Activated T-cell treated with anti-CD3 and anti-CD28 coated beads for 48 hours (primary cell): ENCODE measurements around the gene PTPN9.
"Not testable (repeated sequence)": the region's sequence is repeated elsewhere in the genome, so short reads cannot be mapped to it uniquely, and the experiment has no call there.

Experiments
- DNase-seq: peaks from one replicate; pipeline ENCODE4 v3.0.0-alpha.2; 2020; ENCODE audit warnings: low read depth

PTPN9 gene

GRCh38 chr15:75582943-75583342 lies 3.8 kb upstream of the PTPN9 start:
- DNase-seq, result not testable (repeated sequence)

GRCh38 chr15:75578173-75578947 lies 755 bp downstream of the PTPN9 start:
- DNase-seq, result peak; percentile 11

GRCh38 chr15:75577401-75578172 lies 1.5 kb downstream of the PTPN9 start:
- no peak for DNase-seq

- no peak for DNase-seq
Measured at GRCh38 chr15:75573648-75574384, 5.3 kb downstream of the PTPN9 start.

GRCh38 chr15:75570126-75570845 lies 8.8 kb downstream of the PTPN9 start:
- DNase-seq, result no peak

GRCh38 chr15:75565062-75565970 lies 13.8 kb downstream of the PTPN9 start:
- DNase-seq, result no peak

GRCh38 chr15:75561888-75562287 lies 17.2 kb downstream of the PTPN9 start:
- no peak for DNase-seq

- DNase-seq, result not testable (repeated sequence)
Measured at GRCh38 chr15:75559360-75559759, 19.8 kb downstream of the PTPN9 start.

- DNase-seq, result not testable (repeated sequence)
Measured at GRCh38 chr15:75558955-75559354, 20.2 kb downstream of the PTPN9 start.

GRCh38 chr15:75554717-75555116 lies 24.4 kb downstream of the PTPN9 start:
- no peak for DNase-seq

- DNase-seq, result no peak
Measured at GRCh38 chr15:75553659-75554058, 25.5 kb downstream of the PTPN9 start.

GRCh38 chr15:75551091-75551490 lies 28.0 kb downstream of the PTPN9 start:
- no peak for DNase-seq

GRCh38 chr15:75545064-75545463 lies 34.1 kb downstream of the PTPN9 start:
- no peak for DNase-seq

- no peak for DNase-seq
Measured at GRCh38 chr15:75544359-75544758, 34.8 kb downstream of the PTPN9 start.

- DNase-seq, result not testable (repeated sequence)
Measured at GRCh38 chr15:75542949-75543545, 36.1 kb downstream of the PTPN9 start.

GRCh38 chr15:75542386-75542797 lies 36.7 kb downstream of the PTPN9 start:
- DNase-seq, result no peak

GRCh38 chr15:75538376-75538775 lies 40.7 kb downstream of the PTPN9 start:
- no peak for DNase-seq

GRCh38 chr15:75533945-75534344 lies 45.2 kb downstream of the PTPN9 start:
- no peak for DNase-seq

- no peak for DNase-seq
Measured at GRCh38 chr15:75532413-75533250, 46.5 kb downstream of the PTPN9 start.
